K562 (cell line): ENCODE results near the gene CACNA1I. TPM values are rescaled to one million over a fixed set of nuclear protein-coding genes. Genes with fewer than 3 reads are reported as not detected.

Experiments
- ATAC-seq: fragments of 200-7000 bp; cut with Tn5 transposase; 3 replicates; pipeline ENCODE4 v1.9.1; 2020; ENCODE audit warnings: moderate library complexity
- BruUV-seq: library from RNA; stranded (reverse); fragments of 400-500 nt; replicated peaks from 2 replicates; lab custom pipeline; 2021; lab: Mats Ljungman, UMichigan
- CTCF ChIA-PET: fragments of 300-600 bp; formaldehyde crosslinking; extraction: SDS; loops from one replicate; lab custom pipeline; 2021; ENCODE audit warnings: low intra/inter-chr PET ratio; lab: Yijun Ruan, JAX
- POLR2A ChIA-PET: fragments of 300-600, 350-650 bp; sonication (Branson Sonifier 250); formaldehyde crosslinking; extraction: SDS; loops from one replicate; lab custom pipeline; 2021; ENCODE audit warnings: antibody characterized with exemption, inconsistent platforms; lab: Yijun Ruan, JAX
- DNase-seq, 4 experiments: peaks; one replicate each; pipeline versions ENCODE4 v3.0.0 to v3.0.0-alpha.2; 2011 to 2018; ENCODE audit warnings: low spot score in 3 of 4, mixed read lengths in 3 of 4; ENCODE audit errors: extremely low read depth in 1 of 4
- FAIRE-seq: peaks from 2 replicates; lab custom pipeline; 2011; peaks lifted over from hg19 to GRCh38; lab: Jason Lieb, UNC
- H2AFZ ChIP-seq: 2 replicates; pipeline ENCODE4 v1.6.0; 2011; ENCODE audit warnings: low read depth, low read length, control low read depth, inconsistent platforms
- H3K27ac ChIP-seq: fragments of 200-600 bp; 3 replicates; pipeline ENCODE4 v1.8.0; 2011; ENCODE audit warnings: low read depth, mild to moderate bottlenecking, control low read depth, inconsistent platforms, low read length, moderate library complexity, mixed read lengths; ENCODE audit errors: extremely low read depth
- H3K27me3 ChIP-seq, 2 experiments: fragments of 300-600 bp in 1 of 2; 2 replicates in 1 of 2; 3 replicates in 1 of 2; pipeline versions ENCODE4 v1.6.0 to v1.8.0; 2011; ENCODE audit warnings: inconsistent platforms in 2 of 2, low read length in 2 of 2, mild to moderate bottlenecking in 1 of 2, mixed read lengths in 1 of 2, moderate library complexity in 1 of 2; ENCODE audit not compliant: control insufficient read depth in 2 of 2, insufficient read depth in 2 of 2
- H3K36me3 ChIP-seq: fragments of 300-600 bp; 3 replicates; pipeline ENCODE4 v1.8.0; 2011; ENCODE audit warnings: mild to moderate bottlenecking, low read length, inconsistent platforms; ENCODE audit not compliant: control insufficient read depth, insufficient read depth
- H3K4me1 ChIP-seq, 2 experiments: fragments of 200-600 bp in 1 of 2; replicated peaks in 1 of 2; 2 replicates in 1 of 2; 3 replicates in 1 of 2; pipeline versions ENCODE4 v1.5.1 to v1.8.0; 2011; ENCODE audit warnings: inconsistent platforms in 2 of 2, low read length in 2 of 2, mild to moderate bottlenecking in 1 of 2, mixed read lengths in 1 of 2, moderate library complexity in 1 of 2; ENCODE audit not compliant: control insufficient read depth in 2 of 2, insufficient read depth in 2 of 2
- H3K4me2 ChIP-seq: 2 replicates; pipeline ENCODE4 v1.6.1; 2011; ENCODE audit warnings: low read length, control low read depth, inconsistent platforms, mixed read lengths; ENCODE audit not compliant: insufficient read depth
- H3K4me3 ChIP-seq: fragments of 200-600 bp; sonication (generic), shearing (Covaris generic); 2 replicates; pipeline ENCODE4 v1.5.1; 2016; ENCODE audit warnings: control low read depth, inconsistent platforms
- H3K79me2 ChIP-seq: fragments of 200-600 bp; 3 replicates; pipeline ENCODE4 v1.8.0; 2011; ENCODE audit warnings: low read length, inconsistent platforms; ENCODE audit not compliant: control insufficient read depth, insufficient read depth
- H3K9ac ChIP-seq, 2 experiments: 2 replicates each; pipeline versions ENCODE4 v1.6.0 to v1.6.1; 2011; ENCODE audit warnings: low read depth in 2 of 2, low read length in 2 of 2, control low read depth in 1 of 2, inconsistent platforms in 1 of 2, mild to moderate bottlenecking in 1 of 2, mixed read lengths in 1 of 2; ENCODE audit not compliant: insufficient read depth in 1 of 2
- H3K9me1 ChIP-seq: one replicate; pipeline ENCODE4 v1.6.0; 2011; ENCODE audit warnings: inconsistent platforms, mild to moderate bottlenecking, low read length, moderate library complexity; ENCODE audit not compliant: control insufficient read depth, insufficient read depth
- H3K9me3 ChIP-seq: replicated peaks from 2 replicates; pipeline ENCODE4 v1.5.1; 2011; ENCODE audit warnings: low read depth, low read length, inconsistent platforms; ENCODE audit not compliant: control insufficient read depth, insufficient read depth
- H4K20me1 ChIP-seq: replicated peaks from 2 replicates; pipeline ENCODE4 v1.6.1; 2011; ENCODE audit warnings: low read length, inconsistent platforms, mixed read lengths; ENCODE audit not compliant: control insufficient read depth, insufficient read depth
- CSDE1 ChIP-seq, 2 experiments: fragments of 450-650 bp; IDR thresholded peaks; 2 replicates each; pipeline ENCODE4 v1.6.1; 2016; ENCODE audit warnings: mild to moderate bottlenecking in 1 of 2
- HDGF ChIP-seq: fragments of 450-650 bp; IDR thresholded peaks from 2 replicates; pipeline ENCODE4 v1.6.1; 2016
- MNT ChIP-seq, 2 experiments: fragments of 450-650 bp; conservative IDR thresholded peaks; 2 replicates each; pipeline ENCODE4 v1.6.1; 2017; ENCODE audit warnings: mild to moderate bottlenecking in 2 of 2, moderate library complexity in 2 of 2
- NFATC3 ChIP-seq: fragments of 450-650 bp; IDR thresholded peaks from 2 replicates; pipeline ENCODE4 v1.6.1; 2017; ENCODE audit warnings: mild to moderate bottlenecking
- OTX1 ChIP-seq: fragments of 450-650 bp; formaldehyde crosslinking; IDR thresholded peaks from 2 replicates; pipeline ENCODE4 v1.4.0; 2022; ENCODE audit warnings: mild to moderate bottlenecking
- PHB2 ChIP-seq: fragments of 450-650 bp; IDR thresholded peaks from 2 replicates; pipeline ENCODE4 v1.6.1; 2017; ENCODE audit warnings: low read depth
- TCF3 ChIP-seq: sonication (generic); formaldehyde crosslinking; IDR thresholded peaks from 2 replicates; pipeline ENCODE4 v1.4.0; 2020; ENCODE audit warnings: mild to moderate bottlenecking, missing genetic modification reagents
- ZNF57 ChIP-seq: fragments of 450-650 bp; formaldehyde crosslinking; IDR thresholded peaks from 2 replicates; pipeline ENCODE4 v1.4.0; 2020; ENCODE audit warnings: mild to moderate bottlenecking, moderate library complexity
- WGBS: fragments of 100-300 bp; shearing (Covaris generic); methylation state at CpG from one replicate; pipeline ENCODE4 v1.1.6; 2016; ENCODE audit warnings: low coverage, mixed read lengths; ENCODE audit not compliant: insufficient coverage; ENCODE audit errors: missing lambda C conversion rate; 5-methylcytosine and 5-hydroxymethylcytosine counted together
- in situ Hi-C: fragments of 300-500 bp; cut with MboI; formaldehyde crosslinking; loops from 4 replicates; pipeline ENCODE4 v1.15.0; 2018; ENCODE audit warnings: inconsistent platforms, mixed read lengths
- intact Hi-C: fragments of 100-400 bp; cut with micrococcal nuclease; formaldehyde crosslinking; loops from 2 replicates; pipeline ENCODE4 v1.14.2; 2022
- polyA plus RNA-seq, 8 experiments: library from polyadenylated mRNA; depleted of rRNA in 4 of 8; stranded (reverse) in 5 of 8; unstranded in 3 of 8; fragments of >200 nt; fragmentation: Nextera tagmentation in 2 of 8; fragmentation: Illumina TruSeq in 1 of 8; extraction: Ambion mirVana in 2 of 8; extraction: Trizol in 1 of 8; gene quantifications; 2 replicates each; pipeline versions ENCODE4 v1.2.1 to v1.2.3, GENCODE V29; 2011 to 2014; ENCODE audit warnings: inconsistent platforms in 1 of 8, missing spikeins in 1 of 8
- total RNA-seq, 7 experiments: library from RNA; depleted of rRNA in 6 of 7; stranded (reverse); fragments of >200 nt in 6 of 7; fragmentation: Illumina TruSeq in 2 of 7; extraction: Trizol in 2 of 7; gene quantifications; 2 replicates each; pipeline versions ENCODE4 v1.2.1 to v1.2.3, GENCODE V29; 2011 to 2021; ENCODE audit warnings: low replicate concordance in 1 of 7
- TF ChIP-seq, protein P1 (sequence below): fragments of 450-650 bp; conservative IDR thresholded peaks from 2 replicates; pipeline ENCODE4 v1.6.1; 2016; ENCODE audit warnings: missing genetic modification characterization, low read depth, mild to moderate bottlenecking, control low read depth, missing compliant biosample characterization
- TF ChIP-seq, protein P2 (sequence below), 2 experiments: fragments of 150-350 bp in 1 of 2; IDR thresholded peaks; 2 replicates each; pipeline ENCODE4 v1.6.1; 2012 to 2016; ENCODE audit warnings: low read depth in 2 of 2, low read length in 2 of 2, mild to moderate bottlenecking in 1 of 2, moderate library complexity in 1 of 2
- TF ChIP-seq, protein P3 (sequence below): fragments of 150-350 bp; IDR thresholded peaks from 2 replicates; pipeline ENCODE4 v1.6.1; 2014; ENCODE audit warnings: low read depth, mild to moderate bottlenecking, low read length, borderline replicate concordance

Gene CACNA1I
- total and polyA plus RNA-seq, 9 of the 15 experiments (the other 6 are each of a cell fraction or from before 2014, with no cell fraction given), result 0.01 to 0.79 (median 0.32) TPM; not detected in 1

DNA sequence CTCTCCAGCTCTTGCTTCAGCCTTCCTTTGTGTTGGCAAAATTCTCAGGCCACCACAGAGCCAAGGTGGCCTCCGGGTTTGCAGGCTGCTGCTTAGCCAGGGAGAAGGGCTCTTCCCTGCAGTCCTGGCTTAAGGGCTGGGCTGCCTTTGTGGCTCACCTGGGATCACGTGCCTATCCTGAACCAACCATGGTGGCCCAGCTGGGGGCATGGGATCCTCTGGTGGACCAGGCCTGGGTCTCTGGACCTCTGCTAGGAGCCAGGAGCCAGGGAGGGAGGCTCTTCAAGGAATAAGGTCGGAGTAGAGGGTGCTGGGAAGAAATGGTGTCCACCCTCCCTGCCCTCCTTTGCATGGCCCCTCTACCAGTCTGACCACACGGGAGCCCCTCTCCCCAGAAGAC lies 43.9 kb downstream of the CACNA1I start:
- Histone ChIP-seq H3K9ac (no peak overlapping the region), H3K4me3 (no peak overlapping the region), H3K36me3 (no peaks in the 10 kb centered on the region), H3K79me2 (no peaks in the 10 kb centered on the region), H3K27ac (no peak overlapping the region), H3K4me2 (no peak overlapping the region), H4K20me1 (no peaks in the 10 kb centered on the region), H2AFZ (no peak overlapping the region), H3K4me1 (peaks cover 0 to 19% of the 10 kb centered on the region in 2 experiments; a peak in 4 of 5 replicates), H3K9me3 (no peaks in the 10 kb centered on the region), H3K9me1 (no peaks in the 10 kb centered on the region), H3K27me3 (0 out of 5 replicates have a peak, but pooled peaks cover 0 to 5% of the 10 kb centered on the region in 2 experiments)
- intact Hi-C loops (no loop called here), in situ Hi-C loops (no loop called here)
- no peak for ATAC-seq
- no TSS peak for BruUV-seq
- ChIA-PET POLR2A (interaction anchor here (0.5 kb wide), 1 partner anchor 298 kb away, joined by 3 read pairs; no protein-coding TSS in a partner anchor), CTCF (no interaction called here)
- no peak for FAIRE-seq
- WGBS, result 27% methylated on average over 2 of the region's 4 CpGs
- DNase-seq, result no peak
- TF ChIP-seq ZNF57 (CRISPR knock-in tag) (no peak), NFATC3 (no peak), CSDE1 (IDR thresholded peaks at IDR 0.05) (no peak), HDGF (no peak), MNT (conservative IDR thresholded peaks at IDR 0.05) (no peak), PHB2 (no peak), OTX1 (no peak), TCF3 (CRISPR knock-in tag) (no peak)
- TF ChIP-seq, protein P1, sequence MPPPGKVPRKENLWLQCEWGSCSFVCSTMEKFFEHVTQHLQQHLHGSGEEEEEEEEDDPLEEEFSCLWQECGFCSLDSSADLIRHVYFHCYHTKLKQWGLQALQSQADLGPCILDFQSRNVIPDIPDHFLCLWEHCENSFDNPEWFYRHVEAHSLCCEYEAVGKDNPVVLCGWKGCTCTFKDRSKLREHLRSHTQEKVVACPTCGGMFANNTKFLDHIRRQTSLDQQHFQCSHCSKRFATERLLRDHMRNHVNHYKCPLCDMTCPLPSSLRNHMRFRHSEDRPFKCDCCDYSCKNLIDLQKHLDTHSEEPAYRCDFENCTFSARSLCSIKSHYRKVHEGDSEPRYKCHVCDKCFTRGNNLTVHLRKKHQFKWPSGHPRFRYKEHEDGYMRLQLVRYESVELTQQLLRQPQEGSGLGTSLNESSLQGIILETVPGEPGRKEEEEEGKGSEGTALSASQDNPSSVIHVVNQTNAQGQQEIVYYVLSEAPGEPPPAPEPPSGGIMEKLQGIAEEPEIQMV (tag), result no peak
- TF ChIP-seq, protein P2, sequence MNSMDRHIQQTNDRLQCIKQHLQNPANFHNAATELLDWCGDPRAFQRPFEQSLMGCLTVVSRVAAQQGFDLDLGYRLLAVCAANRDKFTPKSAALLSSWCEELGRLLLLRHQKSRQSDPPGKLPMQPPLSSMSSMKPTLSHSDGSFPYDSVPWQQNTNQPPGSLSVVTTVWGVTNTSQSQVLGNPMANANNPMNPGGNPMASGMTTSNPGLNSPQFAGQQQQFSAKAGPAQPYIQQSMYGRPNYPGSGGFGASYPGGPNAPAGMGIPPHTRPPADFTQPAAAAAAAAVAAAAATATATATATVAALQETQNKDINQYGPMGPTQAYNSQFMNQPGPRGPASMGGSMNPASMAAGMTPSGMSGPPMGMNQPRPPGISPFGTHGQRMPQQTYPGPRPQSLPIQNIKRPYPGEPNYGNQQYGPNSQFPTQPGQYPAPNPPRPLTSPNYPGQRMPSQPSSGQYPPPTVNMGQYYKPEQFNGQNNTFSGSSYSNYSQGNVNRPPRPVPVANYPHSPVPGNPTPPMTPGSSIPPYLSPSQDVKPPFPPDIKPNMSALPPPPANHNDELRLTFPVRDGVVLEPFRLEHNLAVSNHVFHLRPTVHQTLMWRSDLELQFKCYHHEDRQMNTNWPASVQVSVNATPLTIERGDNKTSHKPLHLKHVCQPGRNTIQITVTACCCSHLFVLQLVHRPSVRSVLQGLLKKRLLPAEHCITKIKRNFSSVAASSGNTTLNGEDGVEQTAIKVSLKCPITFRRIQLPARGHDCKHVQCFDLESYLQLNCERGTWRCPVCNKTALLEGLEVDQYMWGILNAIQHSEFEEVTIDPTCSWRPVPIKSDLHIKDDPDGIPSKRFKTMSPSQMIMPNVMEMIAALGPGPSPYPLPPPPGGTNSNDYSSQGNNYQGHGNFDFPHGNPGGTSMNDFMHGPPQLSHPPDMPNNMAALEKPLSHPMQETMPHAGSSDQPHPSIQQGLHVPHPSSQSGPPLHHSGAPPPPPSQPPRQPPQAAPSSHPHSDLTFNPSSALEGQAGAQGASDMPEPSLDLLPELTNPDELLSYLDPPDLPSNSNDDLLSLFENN (IDR thresholded peaks at IDR 0.05; ENCODE audit: low read depth in 2 of 2, low read length in 2 of 2), result no peak
- TF ChIP-seq, protein P3, sequence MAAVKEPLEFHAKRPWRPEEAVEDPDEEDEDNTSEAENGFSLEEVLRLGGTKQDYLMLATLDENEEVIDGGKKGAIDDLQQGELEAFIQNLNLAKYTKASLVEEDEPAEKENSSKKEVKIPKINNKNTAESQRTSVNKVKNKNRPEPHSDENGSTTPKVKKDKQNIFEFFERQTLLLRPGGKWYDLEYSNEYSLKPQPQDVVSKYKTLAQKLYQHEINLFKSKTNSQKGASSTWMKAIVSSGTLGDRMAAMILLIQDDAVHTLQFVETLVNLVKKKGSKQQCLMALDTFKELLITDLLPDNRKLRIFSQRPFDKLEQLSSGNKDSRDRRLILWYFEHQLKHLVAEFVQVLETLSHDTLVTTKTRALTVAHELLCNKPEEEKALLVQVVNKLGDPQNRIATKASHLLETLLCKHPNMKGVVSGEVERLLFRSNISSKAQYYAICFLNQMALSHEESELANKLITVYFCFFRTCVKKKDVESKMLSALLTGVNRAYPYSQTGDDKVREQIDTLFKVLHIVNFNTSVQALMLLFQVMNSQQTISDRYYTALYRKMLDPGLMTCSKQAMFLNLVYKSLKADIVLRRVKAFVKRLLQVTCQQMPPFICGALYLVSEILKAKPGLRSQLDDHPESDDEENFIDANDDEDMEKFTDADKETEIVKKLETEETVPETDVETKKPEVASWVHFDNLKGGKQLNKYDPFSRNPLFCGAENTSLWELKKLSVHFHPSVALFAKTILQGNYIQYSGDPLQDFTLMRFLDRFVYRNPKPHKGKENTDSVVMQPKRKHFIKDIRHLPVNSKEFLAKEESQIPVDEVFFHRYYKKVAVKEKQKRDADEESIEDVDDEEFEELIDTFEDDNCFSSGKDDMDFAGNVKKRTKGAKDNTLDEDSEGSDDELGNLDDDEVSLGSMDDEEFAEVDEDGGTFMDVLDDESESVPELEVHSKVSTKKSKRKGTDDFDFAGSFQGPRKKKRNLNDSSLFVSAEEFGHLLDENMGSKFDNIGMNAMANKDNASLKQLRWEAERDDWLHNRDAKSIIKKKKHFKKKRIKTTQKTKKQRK, result no peak
